GM20000 (cell line): ENCODE data around the gene COPA.

Source experiments
- DNase-seq: peaks from one replicate; pipeline ENCODE4 v3.0.0; 2012; ENCODE audit warnings: low spot score
- TF ChIP-seq, protein P1 (sequence below): IDR thresholded peaks from 2 replicates; pipeline ENCODE4 v1.5.1; 2012; ENCODE audit warnings: mild to moderate bottlenecking, control low read depth; ENCODE audit errors: extremely low read depth, missing control alignments

COPA gene

DNA sequence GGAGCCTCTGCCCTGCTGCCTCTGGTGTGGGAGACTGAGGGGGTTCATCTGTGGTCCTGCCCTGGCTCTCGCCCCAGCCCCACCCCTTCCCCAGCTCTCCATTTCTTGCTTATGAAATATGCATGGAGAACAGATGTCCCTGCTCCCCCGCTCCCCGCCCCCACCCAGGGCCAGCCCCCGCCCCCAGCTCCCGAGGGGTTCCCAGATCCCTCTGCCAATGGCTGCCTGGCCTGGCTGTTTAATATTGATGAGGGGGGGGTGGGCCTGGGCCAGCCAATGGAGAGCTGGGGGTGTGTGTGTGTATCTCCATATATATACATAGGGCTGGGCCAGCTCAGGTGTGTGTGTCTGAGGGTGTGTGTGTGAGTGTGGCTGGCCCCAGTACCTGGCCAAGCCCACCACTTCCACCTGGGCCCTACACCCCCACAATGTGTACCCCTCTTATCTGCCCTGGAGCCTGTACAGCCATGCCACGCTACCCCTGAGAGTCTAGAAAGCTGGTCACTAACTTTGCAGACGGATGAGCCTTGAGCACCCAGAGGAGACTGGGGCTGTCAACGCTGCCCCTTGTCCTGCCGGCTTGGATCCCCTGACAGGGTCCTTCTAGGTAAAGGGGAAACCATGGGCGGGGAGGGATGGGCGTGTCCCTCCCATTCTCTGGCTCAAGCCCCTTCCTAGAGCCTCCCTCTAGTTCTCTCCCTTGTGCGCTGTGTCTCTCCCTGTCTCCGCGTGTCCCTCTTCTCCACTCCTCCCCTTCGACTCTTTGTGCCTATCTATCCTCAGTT is 23.9 kb upstream of the COPA start, which contains the start of gene NHLH1:
TSS of gene NHLH1 (plus strand) at position 341 of the 785 bp plus-strand sequence. CDS start 3,661 bp downstream, outside the sequence.
- TF ChIP-seq, protein P1, sequence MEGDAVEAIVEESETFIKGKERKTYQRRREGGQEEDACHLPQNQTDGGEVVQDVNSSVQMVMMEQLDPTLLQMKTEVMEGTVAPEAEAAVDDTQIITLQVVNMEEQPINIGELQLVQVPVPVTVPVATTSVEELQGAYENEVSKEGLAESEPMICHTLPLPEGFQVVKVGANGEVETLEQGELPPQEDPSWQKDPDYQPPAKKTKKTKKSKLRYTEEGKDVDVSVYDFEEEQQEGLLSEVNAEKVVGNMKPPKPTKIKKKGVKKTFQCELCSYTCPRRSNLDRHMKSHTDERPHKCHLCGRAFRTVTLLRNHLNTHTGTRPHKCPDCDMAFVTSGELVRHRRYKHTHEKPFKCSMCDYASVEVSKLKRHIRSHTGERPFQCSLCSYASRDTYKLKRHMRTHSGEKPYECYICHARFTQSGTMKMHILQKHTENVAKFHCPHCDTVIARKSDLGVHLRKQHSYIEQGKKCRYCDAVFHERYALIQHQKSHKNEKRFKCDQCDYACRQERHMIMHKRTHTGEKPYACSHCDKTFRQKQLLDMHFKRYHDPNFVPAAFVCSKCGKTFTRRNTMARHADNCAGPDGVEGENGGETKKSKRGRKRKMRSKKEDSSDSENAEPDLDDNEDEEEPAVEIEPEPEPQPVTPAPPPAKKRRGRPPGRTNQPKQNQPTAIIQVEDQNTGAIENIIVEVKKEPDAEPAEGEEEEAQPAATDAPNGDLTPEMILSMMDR: no peak
- no peak for DNase-seq

DNA sequence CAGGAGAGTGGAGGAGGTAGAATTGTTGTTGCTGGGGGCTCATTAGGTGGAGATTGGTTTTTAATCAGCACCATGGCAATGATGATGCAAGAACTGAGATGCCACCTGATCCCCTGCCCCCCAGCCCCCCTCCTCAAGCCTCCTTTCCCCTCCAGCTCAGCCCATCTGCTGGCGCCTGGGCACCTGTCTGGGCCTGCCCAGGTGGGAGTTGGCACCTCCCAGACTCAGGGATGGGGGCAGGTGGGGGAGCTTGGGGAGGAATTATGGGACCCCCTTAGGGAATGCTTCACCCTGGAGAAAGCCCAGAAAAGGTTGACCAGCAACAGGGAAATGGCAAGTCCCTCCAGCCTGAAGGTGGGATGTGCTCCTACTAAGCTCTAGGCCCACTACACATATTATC is 22.3 kb upstream of the COPA start:
- DNase-seq: no peak

DNA sequence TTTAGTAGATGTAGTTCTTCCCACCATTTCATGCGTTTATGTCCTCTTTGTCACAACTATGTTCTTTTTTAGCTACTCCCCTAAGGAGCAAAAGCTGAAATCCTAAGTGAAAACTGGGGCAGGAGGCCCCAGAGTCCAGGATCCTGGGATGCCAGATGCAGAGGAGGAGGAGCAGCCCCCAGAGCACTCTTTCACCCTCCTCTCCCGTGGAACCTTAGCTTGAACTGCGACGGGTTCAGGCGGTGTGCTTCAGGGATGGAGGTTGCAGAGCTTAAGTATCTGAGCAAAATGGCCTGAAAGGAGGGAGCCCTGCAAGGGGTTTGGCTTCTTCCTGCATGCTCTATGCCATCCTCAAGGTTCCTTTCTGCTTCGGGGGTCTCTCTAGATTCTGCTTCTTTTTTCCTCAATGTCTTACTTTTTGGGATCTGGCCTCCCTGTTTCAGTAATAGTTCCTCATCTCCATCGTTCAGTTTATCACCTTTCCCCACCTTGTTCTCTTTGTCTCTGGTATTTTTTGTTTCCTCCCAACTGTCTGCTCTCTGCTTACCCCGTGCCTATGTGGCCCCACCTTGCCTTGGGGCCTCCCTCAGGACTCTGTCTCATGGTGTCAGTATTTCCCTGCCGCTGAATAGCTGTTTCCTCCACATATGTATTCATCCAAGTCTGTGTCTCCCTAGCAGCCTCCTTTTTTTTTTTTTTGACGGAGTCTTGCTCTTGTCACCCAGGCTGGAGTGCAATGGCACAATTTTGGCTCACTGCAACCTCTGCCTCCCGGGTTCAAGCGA is 21.1 kb upstream of the COPA start:
- no peak for DNase-seq
- TF ChIP-seq, protein P1: no peak

More for the DNA sequence above, 22.3 kb upstream of the COPA start:
- TF ChIP-seq, protein P1: no peak

DNA sequence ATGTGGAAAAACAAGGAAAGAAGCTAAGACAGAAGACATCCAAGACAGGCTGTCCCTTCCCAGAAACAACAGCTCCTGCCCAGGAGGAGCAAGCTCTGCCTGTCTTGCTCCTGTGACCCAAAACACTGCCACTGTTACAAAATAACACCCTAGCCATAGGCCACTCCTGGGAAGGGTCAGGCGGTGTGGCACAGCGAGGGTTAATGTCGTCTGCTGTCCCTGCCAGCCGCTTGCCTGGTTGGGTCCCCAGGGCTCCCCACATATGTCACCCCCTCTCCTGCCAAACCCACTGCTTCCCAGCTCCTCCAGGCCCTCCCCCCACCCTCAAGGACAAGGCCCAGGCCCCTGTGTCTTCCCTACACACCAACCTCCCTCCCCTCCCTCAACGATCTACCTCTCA is 20.0 kb upstream of the COPA start:
- TF ChIP-seq, protein P1: no peak
- no peak for DNase-seq

DNA sequence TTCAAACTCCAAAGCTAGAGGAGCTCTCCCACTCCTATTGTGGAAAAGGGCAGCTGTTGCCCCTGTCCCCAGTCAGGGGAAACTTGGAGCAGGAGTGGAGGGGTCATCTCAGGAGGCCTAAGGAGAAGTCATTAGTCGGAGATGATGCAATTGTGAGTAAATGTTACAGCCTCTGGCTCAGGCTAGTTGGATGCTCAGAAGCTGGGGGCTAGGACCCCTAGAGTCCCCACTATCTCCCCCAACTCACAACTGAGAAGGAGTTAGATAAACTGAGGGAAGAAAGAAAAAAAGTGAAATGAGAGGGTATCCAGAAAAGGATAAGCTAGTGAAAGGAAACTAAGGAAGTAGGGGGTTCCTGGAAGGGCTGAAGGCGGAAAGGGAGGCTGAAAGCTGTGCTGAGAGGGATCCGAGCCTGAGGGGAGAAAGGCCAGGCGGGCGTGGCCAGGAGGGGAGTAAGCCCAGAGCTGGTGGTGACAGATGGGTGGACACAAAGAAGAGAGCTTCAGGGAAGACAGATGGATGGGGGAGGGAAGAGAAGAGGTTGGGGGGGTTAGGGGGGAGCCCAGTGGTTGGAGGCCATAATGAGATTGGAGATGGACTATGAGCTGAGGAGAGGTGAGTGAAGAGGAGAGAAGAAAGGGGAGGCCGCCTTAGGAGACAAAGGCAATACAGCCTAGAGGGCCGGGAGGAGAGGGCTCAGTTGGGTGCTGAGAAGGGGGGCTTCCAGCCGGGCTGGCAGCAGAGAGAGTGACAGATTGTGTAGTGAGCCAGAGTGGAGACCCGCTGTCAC is 19.3 kb upstream of the COPA start:
- TF ChIP-seq, protein P1: no peak
- no peak for DNase-seq

DNA sequence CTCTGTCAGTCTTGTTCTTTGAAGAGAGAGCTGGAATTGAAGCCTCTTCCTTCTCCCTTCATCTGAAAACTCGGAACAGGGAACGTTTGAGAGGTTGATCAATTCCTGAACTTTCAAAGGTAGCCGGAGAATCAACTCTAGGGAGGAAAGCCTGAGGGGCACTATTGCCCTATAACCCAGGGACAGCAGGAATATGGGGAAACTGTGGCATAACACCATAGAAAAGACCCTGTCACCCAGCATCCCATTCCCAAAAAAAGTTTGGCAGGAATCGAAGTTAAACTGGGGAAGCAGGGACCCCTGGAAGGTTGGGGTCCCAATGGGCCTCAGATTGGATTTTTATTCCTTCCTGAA is 18.7 kb upstream of the COPA start:
- no peak for DNase-seq
- TF ChIP-seq, protein P1: no peak
